Vagina (tissue), 2 donors: ENCODE results near the gene CAPN1. TPM values are rescaled to one million over a fixed set of nuclear protein-coding genes. Genes with fewer than 3 reads are reported as not detected.
"Not testable (repeated sequence)": the region's sequence is repeated elsewhere in the genome, so short reads cannot be mapped to it uniquely, and the experiment has no call there.

Source experiments
- DNase-seq, 2 donors: peaks; one replicate each; pipeline ENCODE4 v3.0.0-alpha.2; 2017; ENCODE audit errors: extremely low spot score in 2 of 2
- H3K27ac ChIP-seq: fragments of 200-600 bp; sonication (generic); one replicate; pipeline ENCODE4 v1.5.1; 2019
- H3K27me3 ChIP-seq: fragments of 200-600 bp; sonication (generic); one replicate; pipeline ENCODE4 v1.5.1; 2019
- H3K36me3 ChIP-seq, 2 donors: fragments of 200-600 bp; sonication (generic); one replicate each; pipeline ENCODE4 v1.5.1; 2017 to 2019
- H3K4me1 ChIP-seq: fragments of 200-600 bp; sonication (generic); one replicate; pipeline ENCODE4 v1.5.1; 2019
- H3K4me3 ChIP-seq, 2 donors: fragments of 200-600 bp; sonication (generic); 1 replicate in 1 of 2; 2 replicates in 1 of 2; pipeline ENCODE4 v1.5.1; 2016 to 2019
- H3K9me3 ChIP-seq: fragments of 200-600 bp; sonication (generic); one replicate; pipeline ENCODE4 v1.5.1; 2019
- CTCF ChIP-seq, 3 experiments: fragments of 450-650 bp in 2 of 3; fragments of 200-600 bp in 1 of 3; sonication (generic) in 1 of 3; IDR thresholded peaks; one replicate each; pipeline ENCODE4 v1.5.1; 2017 to 2019; ENCODE audit warnings: antibody characterized with exemption in 3 of 3, mild to moderate bottlenecking in 2 of 3, moderate library complexity in 2 of 3
- POLR2A ChIP-seq, 2 donors: fragments of 450-650 bp; IDR thresholded peaks; one replicate each; pipeline ENCODE4 v1.6.1; 2017; ENCODE audit warnings: antibody characterized with exemption in 2 of 2, mild to moderate bottlenecking in 2 of 2, moderate library complexity in 2 of 2
- POLR2AphosphoS5 ChIP-seq, 2 donors: sonication (generic); formaldehyde crosslinking; IDR thresholded peaks; one replicate each; pipeline ENCODE4 v1.9.0; 2017; ENCODE audit warnings: antibody characterized with exemption in 2 of 2, mild to moderate bottlenecking in 2 of 2, low read depth in 1 of 2; ENCODE audit not compliant: insufficient read depth in 1 of 2
- intact Hi-C: fragments of 100-400 bp; cut with DNase I; formaldehyde crosslinking; loops from one replicate; pipeline ENCODE4 v1.15.1; 2023
- total RNA-seq: library from RNA; depleted of rRNA; stranded (reverse); fragments of >200 nt; gene quantifications from one replicate; pipeline ENCODE4 v1.2.3, GENCODE V29; 2016

Gene CAPN1
- total RNA-seq, 1 donor from 2014 or later, result 302 TPM

DNA sequence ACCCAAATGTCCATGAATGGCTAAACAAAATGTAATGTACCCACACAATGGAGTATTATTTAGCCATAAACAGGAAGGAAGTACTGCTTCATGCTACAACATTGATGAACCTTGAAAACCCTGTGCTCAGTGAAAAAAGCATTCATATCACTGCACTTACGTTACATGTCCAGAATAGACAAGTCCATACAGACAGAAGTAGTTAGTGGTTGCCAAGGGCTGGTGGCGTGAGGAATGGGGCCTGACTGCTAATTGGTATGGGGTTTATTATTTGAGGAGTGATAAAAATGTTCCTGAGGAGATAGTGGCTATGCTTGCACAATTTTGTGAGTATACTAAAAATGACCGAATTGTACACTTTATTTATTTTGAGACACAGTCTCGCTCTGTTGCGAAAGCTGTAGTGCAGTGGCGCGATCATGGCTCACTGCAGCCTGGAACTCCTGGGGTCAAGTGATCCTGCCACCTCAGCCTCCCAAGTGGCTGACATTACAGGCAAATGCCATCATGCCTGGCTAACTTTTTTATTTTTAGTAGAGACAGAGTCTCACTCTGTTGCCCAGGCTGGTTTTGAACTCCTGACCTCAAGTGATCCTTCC lies 39.7 kb upstream of the CAPN1 start:
- H3K4me3 ChIP-seq, result no peak overlapping the region
- H3K4me1 ChIP-seq, result no peaks in the 10 kb centered on the region
- intact Hi-C loops, result no loop called here
- DNase-seq, result no peak
- TF ChIP-seq POLR2A (IDR thresholded peaks at IDR 0.05), result no peak
- no peak for TF ChIP-seq CTCF (IDR thresholded peaks at IDR 0.05)
- no peak for TF ChIP-seq POLR2AphosphoS5 (IDR thresholded peaks at IDR 0.05; ENCODE audit: insufficient read depth in 1 of 2, low read depth in 1 of 2)
- H3K9me3 ChIP-seq, result no peaks in the 10 kb centered on the region
- no peaks in the 10 kb centered on the region for H3K36me3 ChIP-seq
- no peak overlapping the region for H3K27ac ChIP-seq
- no peaks in the 10 kb centered on the region for H3K27me3 ChIP-seq

DNA sequence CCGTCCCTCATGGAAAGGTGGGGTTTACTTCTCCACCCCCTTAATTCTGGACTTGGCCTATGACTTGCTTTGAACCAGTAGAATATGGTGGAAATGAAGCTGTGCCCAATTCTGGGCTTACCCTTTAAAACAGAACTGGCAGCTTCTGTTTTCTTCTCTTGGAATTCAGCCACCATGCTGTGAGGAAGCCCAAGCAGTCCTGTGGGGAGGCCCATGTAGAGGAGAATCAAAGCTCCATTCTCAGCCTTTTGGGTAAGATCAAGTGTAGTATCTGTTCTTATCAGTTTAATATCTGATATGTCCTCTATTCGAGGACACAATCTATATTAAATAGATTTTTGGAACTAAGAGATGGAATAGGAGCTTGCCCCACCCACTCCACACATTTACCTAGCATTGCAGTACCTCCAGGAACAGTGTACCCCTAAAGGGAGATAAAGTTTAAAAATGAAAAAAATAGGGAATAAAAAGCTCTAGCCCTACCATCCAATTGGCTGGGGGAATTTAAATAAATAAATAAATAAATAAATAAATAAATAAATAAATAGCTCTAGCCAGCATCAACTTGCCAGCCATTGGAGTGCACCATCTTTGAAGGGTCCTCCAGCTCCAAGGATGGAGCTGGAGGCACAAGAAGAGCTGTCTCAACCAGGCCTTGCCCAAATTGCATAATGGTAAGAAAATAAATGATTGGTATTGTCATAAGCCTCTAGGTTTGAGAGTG lies 34.2 kb upstream of the CAPN1 start:
- intact Hi-C loops, result no loop called here
- H3K27ac ChIP-seq, result no peak overlapping the region

DNA sequence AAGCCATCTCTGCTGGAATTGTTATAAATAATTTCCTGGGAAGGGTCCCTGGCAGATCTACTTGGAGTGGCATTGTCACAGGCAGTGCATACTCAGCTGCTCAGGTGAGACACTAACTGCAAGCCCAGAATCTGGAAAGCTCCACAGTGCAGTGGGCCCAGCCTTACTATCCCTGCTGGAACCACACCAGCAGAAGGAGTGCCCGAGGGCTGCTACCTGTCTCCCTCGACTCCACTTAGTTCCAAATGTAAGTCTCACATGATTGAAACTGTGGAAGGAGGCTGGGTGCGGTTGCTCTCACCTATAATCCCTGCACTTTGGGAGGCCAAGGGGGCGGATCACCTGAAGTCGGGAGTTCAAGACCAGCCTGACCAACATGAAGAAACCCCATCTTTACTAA lies 33.1 kb upstream of the CAPN1 start:
- no peak overlapping the region for H3K27ac ChIP-seq
- intact Hi-C loops, result no loop called here
- no peaks in the 10 kb centered on the region for H3K27me3 ChIP-seq
- H3K36me3 ChIP-seq, result no peaks in the 10 kb centered on the region
- DNase-seq, result no peak
- peaks cover 20% of the 10 kb centered on the region for H3K4me1 ChIP-seq
- H3K9me3 ChIP-seq, result no peaks in the 10 kb centered on the region
- no peak overlapping the region for H3K4me3 ChIP-seq
- TF ChIP-seq CTCF (IDR thresholded peaks at IDR 0.05) (no peak), POLR2AphosphoS5 (IDR thresholded peaks at IDR 0.05; ENCODE audit: insufficient read depth in 1 of 2, low read depth in 1 of 2) (no peak), POLR2A (IDR thresholded peaks at IDR 0.05) (no peak)

More for the DNA sequence above, 34.2 kb upstream of the CAPN1 start:
- no peak overlapping the region for H3K4me3 ChIP-seq
- TF ChIP-seq POLR2A (IDR thresholded peaks at IDR 0.05) (no peak), POLR2AphosphoS5 (IDR thresholded peaks at IDR 0.05; ENCODE audit: insufficient read depth in 1 of 2, low read depth in 1 of 2) (no peak), CTCF (IDR thresholded peaks at IDR 0.05) (no peak)
- H3K4me1 ChIP-seq, result peaks cover 20% of the 10 kb centered on the region
- no peaks in the 10 kb centered on the region for H3K9me3 ChIP-seq
- H3K27me3 ChIP-seq, result no peaks in the 10 kb centered on the region
- DNase-seq, result no peak
- no peaks in the 10 kb centered on the region for H3K36me3 ChIP-seq

GRCh38 chr11:65150131-65150508 lies 31.6 kb upstream of the CAPN1 start:
- DNase-seq, intact Hi-C loops, H3K27me3 ChIP-seq, H3K9me3 ChIP-seq, H3K36me3 ChIP-seq, H3K4me3 ChIP-seq: not testable (repeated sequence)
- Histone ChIP-seq H3K4me1 (peaks cover 20% of the 10 kb centered on the region), H3K27ac (peak overlapping the region; percentile 49)

GRCh38 chr11:65150509-65151299 lies 31.0 kb upstream of the CAPN1 start:
- H3K4me1 ChIP-seq, result peaks cover 20% of the 10 kb centered on the region
- intact Hi-C loops, result no loop called here
- peak overlapping the region; percentile 49 for H3K27ac ChIP-seq
- H3K4me3 ChIP-seq, result no peak overlapping the region
- no peak for TF ChIP-seq POLR2A (IDR thresholded peaks at IDR 0.05)
- no peak for TF ChIP-seq CTCF (IDR thresholded peaks at IDR 0.05)
- TF ChIP-seq POLR2AphosphoS5 (IDR thresholded peaks at IDR 0.05; ENCODE audit: insufficient read depth in 1 of 2, low read depth in 1 of 2), result peak in 1 of 2 donors; percentile 72
- peak in 1 of 2 donors; percentile 90 for DNase-seq
- H3K27me3 ChIP-seq, result no peaks in the 10 kb centered on the region
- no peaks in the 10 kb centered on the region for H3K9me3 ChIP-seq
- H3K36me3 ChIP-seq, result no peaks in the 10 kb centered on the region
